ENCODE data around the gene LSM4.

- TF ChIP-seq CTCF (IDR thresholded peaks at IDR 0.05): no peak
- TF ChIP-seq POLR2A (IDR thresholded peaks at IDR 0.05): no peak
- no peak for TF ChIP-seq POLR2AphosphoS5 (IDR thresholded peaks at IDR 0.05)
These were observed 13.9 kb downstream of the LSM4 start for GRCh38 chr19:18308948-18309325.
